HL-60 (cell line): ENCODE results near the gene CLOCK.

Experiments
- DNase-seq, 2 experiments: peaks; one replicate each; pipeline ENCODE4 v3.0.0-alpha.2; 2010 to 2020; ENCODE audit warnings: low read depth in 1 of 2, low spot score in 1 of 2
- H3K27ac ChIP-seq: fragments of 250-450 bp; sonication (Bioruptor Pico); replicated peaks from 2 replicates; pipeline ENCODE4 v1.5.1; 2020; ENCODE audit warnings: mild to moderate bottlenecking, moderate library complexity
- H3K27me3 ChIP-seq: fragments of 250-450 bp; sonication (Bioruptor Pico); 2 replicates; pipeline ENCODE4 v1.5.1; 2021; ENCODE audit warnings: mild to moderate bottlenecking, moderate library complexity; ENCODE audit not compliant: insufficient read depth, poor library complexity, severe bottlenecking
- H3K4me3 ChIP-seq: replicated peaks from 2 replicates; pipeline ENCODE4 v1.5.1; 2011; ENCODE audit warnings: mild to moderate bottlenecking, control low read depth, low read length; ENCODE audit not compliant: insufficient read depth
- GABPA ChIP-seq: IDR thresholded peaks from 2 replicates; pipeline ENCODE4 v1.6.1; 2012; ENCODE audit warnings: low read depth
- POLR2AphosphoS5 ChIP-seq: IDR thresholded peaks from 2 replicates; pipeline ENCODE4 v1.6.1; 2012; ENCODE audit warnings: low read depth
- SPI1 ChIP-seq: IDR thresholded peaks from 2 replicates; pipeline ENCODE4 v1.6.1; 2012; ENCODE audit warnings: low read depth, mild to moderate bottlenecking, borderline replicate concordance
- TF ChIP-seq, protein P1 (sequence below): IDR thresholded peaks from one replicate; pipeline ENCODE4 v1.5.1; 2011; ENCODE audit warnings: low read length, control low read depth, inconsistent platforms; ENCODE audit not compliant: insufficient read depth
- TF ChIP-seq, protein P2 (sequence below): IDR thresholded peaks from 2 replicates; pipeline ENCODE4 v1.6.1; 2012; ENCODE audit warnings: low read depth; ENCODE audit not compliant: insufficient replicate concordance

CLOCK gene

GRCh38 chr4:55395529-55396307 lies 151.0 kb downstream of the CLOCK start, which contains the start of gene TMEM165:
Gene TMEM165, plus strand, starts transcription at chr4:55395957. Its CDS starts 233 bp downstream, at chr4:55396190.
- Histone ChIP-seq H3K4me3 (peak within 1 kb of the TSS; percentile 87), H3K27me3 (no peaks in the 10 kb centered on the region), H3K27ac (peak within 1 kb of the TSS; percentile 73)
- DNase-seq: peak; percentile 67 to 89
- TF ChIP-seq POLR2AphosphoS5: peak; percentile 83
- TF ChIP-seq, protein P1, sequence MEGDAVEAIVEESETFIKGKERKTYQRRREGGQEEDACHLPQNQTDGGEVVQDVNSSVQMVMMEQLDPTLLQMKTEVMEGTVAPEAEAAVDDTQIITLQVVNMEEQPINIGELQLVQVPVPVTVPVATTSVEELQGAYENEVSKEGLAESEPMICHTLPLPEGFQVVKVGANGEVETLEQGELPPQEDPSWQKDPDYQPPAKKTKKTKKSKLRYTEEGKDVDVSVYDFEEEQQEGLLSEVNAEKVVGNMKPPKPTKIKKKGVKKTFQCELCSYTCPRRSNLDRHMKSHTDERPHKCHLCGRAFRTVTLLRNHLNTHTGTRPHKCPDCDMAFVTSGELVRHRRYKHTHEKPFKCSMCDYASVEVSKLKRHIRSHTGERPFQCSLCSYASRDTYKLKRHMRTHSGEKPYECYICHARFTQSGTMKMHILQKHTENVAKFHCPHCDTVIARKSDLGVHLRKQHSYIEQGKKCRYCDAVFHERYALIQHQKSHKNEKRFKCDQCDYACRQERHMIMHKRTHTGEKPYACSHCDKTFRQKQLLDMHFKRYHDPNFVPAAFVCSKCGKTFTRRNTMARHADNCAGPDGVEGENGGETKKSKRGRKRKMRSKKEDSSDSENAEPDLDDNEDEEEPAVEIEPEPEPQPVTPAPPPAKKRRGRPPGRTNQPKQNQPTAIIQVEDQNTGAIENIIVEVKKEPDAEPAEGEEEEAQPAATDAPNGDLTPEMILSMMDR: no peak
- TF ChIP-seq, protein P2, sequence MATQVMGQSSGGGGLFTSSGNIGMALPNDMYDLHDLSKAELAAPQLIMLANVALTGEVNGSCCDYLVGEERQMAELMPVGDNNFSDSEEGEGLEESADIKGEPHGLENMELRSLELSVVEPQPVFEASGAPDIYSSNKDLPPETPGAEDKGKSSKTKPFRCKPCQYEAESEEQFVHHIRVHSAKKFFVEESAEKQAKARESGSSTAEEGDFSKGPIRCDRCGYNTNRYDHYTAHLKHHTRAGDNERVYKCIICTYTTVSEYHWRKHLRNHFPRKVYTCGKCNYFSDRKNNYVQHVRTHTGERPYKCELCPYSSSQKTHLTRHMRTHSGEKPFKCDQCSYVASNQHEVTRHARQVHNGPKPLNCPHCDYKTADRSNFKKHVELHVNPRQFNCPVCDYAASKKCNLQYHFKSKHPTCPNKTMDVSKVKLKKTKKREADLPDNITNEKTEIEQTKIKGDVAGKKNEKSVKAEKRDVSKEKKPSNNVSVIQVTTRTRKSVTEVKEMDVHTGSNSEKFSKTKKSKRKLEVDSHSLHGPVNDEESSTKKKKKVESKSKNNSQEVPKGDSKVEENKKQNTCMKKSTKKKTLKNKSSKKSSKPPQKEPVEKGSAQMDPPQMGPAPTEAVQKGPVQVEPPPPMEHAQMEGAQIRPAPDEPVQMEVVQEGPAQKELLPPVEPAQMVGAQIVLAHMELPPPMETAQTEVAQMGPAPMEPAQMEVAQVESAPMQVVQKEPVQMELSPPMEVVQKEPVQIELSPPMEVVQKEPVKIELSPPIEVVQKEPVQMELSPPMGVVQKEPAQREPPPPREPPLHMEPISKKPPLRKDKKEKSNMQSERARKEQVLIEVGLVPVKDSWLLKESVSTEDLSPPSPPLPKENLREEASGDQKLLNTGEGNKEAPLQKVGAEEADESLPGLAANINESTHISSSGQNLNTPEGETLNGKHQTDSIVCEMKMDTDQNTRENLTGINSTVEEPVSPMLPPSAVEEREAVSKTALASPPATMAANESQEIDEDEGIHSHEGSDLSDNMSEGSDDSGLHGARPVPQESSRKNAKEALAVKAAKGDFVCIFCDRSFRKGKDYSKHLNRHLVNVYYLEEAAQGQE: peak; percentile 28
- TF ChIP-seq SPI1: peak; percentile 88

GRCh38 chr4:55395218-55395528 lies 151.5 kb downstream of the CLOCK start:
- peak overlapping the region; percentile 87 for H3K4me3 ChIP-seq
- H3K27me3 ChIP-seq: no peaks in the 10 kb centered on the region
- DNase-seq: no peak
- peak overlapping the region; percentile 73 for H3K27ac ChIP-seq
- TF ChIP-seq, protein P2: peak; percentile 70
- no peak for TF ChIP-seq GABPA
- no peak for TF ChIP-seq SPI1
- TF ChIP-seq, protein P1: no peak
- TF ChIP-seq POLR2AphosphoS5: no peak

DNA sequence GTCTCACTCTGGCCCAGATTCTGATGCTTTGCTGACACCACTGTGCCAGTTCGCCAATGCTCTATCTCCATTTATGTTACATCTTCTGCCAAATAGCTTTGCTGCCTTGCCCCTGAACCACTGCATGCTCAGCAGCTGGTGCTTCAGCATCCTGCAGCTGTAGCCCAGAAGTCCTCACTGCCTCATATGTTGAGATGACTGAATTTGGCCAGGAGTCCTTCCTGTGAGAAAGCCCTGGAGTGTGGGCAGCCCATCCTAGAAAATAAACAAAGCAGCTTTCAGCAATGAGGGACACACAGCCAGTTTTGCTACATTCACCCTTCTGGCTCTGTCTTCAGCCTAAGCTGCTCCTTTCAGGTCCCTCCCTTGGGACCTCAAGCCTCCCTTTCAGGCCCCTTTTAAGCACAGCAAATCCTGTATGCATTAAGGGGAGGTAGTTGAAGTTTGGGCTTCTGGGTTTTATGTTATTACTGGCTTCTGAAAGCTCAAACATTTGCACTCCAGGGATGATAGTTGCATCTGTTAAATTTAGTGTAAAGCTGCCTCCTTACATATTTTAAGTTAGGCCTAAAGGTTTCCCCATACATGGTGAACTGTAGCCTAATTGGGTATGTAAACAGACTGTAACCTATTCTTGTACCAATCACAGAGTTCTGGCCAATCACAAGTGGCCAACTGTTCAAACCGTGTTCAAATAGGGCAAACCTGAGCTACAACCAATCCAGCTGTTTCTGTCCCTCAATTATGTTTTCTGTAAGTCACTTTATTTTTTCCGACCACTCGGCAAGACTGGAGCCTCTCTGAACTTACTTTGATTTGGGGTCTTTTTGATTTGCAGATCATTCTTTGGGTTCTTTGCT lies 153.0 kb downstream of the CLOCK start:
- no peak for DNase-seq
- Histone ChIP-seq H3K27ac (no peak overlapping the region), H3K27me3 (no peaks in the 10 kb centered on the region), H3K4me3 (no peak overlapping the region)
- TF ChIP-seq SPI1: no peak
- TF ChIP-seq, protein P2: no peak
- TF ChIP-seq, protein P1: no peak
- no peak for TF ChIP-seq GABPA
- no peak for TF ChIP-seq POLR2AphosphoS5
